GM12878 (cell line): ENCODE results near the gene NOL3. TPM values are rescaled to one million over a fixed set of nuclear protein-coding genes. Genes with fewer than 3 reads are reported as not detected.

Source experiments
- ATAC-seq: fragments of 200-7000 bp; cut with Tn5 transposase; 3 replicates; pipeline ENCODE4 v1.9.1; 2020; ENCODE audit warnings: mild to moderate bottlenecking, moderate library complexity
- BruUV-seq: library from RNA; stranded (reverse); fragments of 400-500 nt; replicated peaks from 2 replicates; lab custom pipeline; 2021; lab: Mats Ljungman, UMichigan
- CTCF ChIA-PET: fragments of 300-600 bp; sonication (Branson Sonifier 250); formaldehyde crosslinking; extraction: SDS; loops from one replicate; lab custom pipeline; 2021; ENCODE audit warnings: inconsistent platforms; lab: Yijun Ruan, JAX
- POLR2A ChIA-PET: fragments of 350-600 bp; formaldehyde crosslinking; extraction: SDS; loops from one replicate; lab custom pipeline; 2021; ENCODE audit warnings: inconsistent platforms; lab: Charles Lee
- RAD21 ChIA-PET: fragments of 300-600 bp; sonication (Branson Sonifier 250); formaldehyde crosslinking; loops from one replicate; lab custom pipeline; 2023; ENCODE audit warnings: antibody characterized with exemption; ENCODE audit not compliant: unreplicated experiment; lab: Charles Lee
- SMC1A ChIA-PET: fragments of 300-600 bp; sonication (Branson Sonifier 250); formaldehyde crosslinking; loops from one replicate; lab custom pipeline; 2023; ENCODE audit not compliant: unreplicated experiment, uncharacterized antibody; lab: Charles Lee
- DNase-seq: peaks from one replicate; pipeline ENCODE4 v3.0.0-alpha.2; 2011; ENCODE audit warnings: low read depth, low spot score
- FAIRE-seq: peaks from 3 replicates; lab custom pipeline; 2011; peaks lifted over from hg19 to GRCh38; lab: Jason Lieb, UNC
- H2AFZ ChIP-seq: 2 replicates; pipeline ENCODE4 v1.6.0; 2011; ENCODE audit warnings: low read depth, low read length, control low read depth; ENCODE audit not compliant: control insufficient read depth
- H3K27ac ChIP-seq: 2 replicates; pipeline ENCODE4 v1.5.1; 2011; ENCODE audit warnings: control low read depth; ENCODE audit not compliant: control insufficient read depth, insufficient read depth
- H3K27me3 ChIP-seq, 2 experiments: replicated peaks in 1 of 2; 2 replicates each; pipeline versions ENCODE4 v1.6.0 to v1.6.1; 2011; ENCODE audit warnings: low read length in 1 of 2; ENCODE audit not compliant: control insufficient read depth in 2 of 2, insufficient read depth in 2 of 2
- H3K36me3 ChIP-seq, 2 experiments: 2 replicates each; pipeline ENCODE4 v1.5.1; 2011; ENCODE audit warnings: low read length in 1 of 2; ENCODE audit not compliant: control insufficient read depth in 2 of 2, insufficient read depth in 2 of 2
- H3K4me1 ChIP-seq: 2 replicates; pipeline ENCODE4 v1.6.1; 2011; ENCODE audit warnings: mild to moderate bottlenecking, low read length, moderate library complexity, mixed read lengths; ENCODE audit not compliant: control insufficient read depth, insufficient read depth
- H3K4me2 ChIP-seq: 2 replicates; pipeline ENCODE4 v1.6.0; 2011; ENCODE audit warnings: control low read depth; ENCODE audit not compliant: control insufficient read depth, insufficient read depth
- H3K4me3 ChIP-seq: fragments of 200-600 bp; sonication (generic); 2 replicates; pipeline ENCODE4 v1.5.1; 2016
- H3K79me2 ChIP-seq: 2 replicates; pipeline ENCODE4 v1.6.0; 2011; ENCODE audit warnings: low read length; ENCODE audit not compliant: control insufficient read depth, insufficient read depth
- H3K9ac ChIP-seq: 2 replicates; pipeline ENCODE4 v1.8.0; 2011; ENCODE audit warnings: low read length, control low read depth, mixed read lengths; ENCODE audit not compliant: control insufficient read depth, insufficient read depth
- H3K9me3 ChIP-seq: replicated peaks from 3 replicates; pipeline ENCODE4 v1.5.1; 2011; ENCODE audit warnings: mild to moderate bottlenecking, low read length; ENCODE audit not compliant: control insufficient read depth, insufficient read depth
- H4K20me1 ChIP-seq: 2 replicates; pipeline ENCODE4 v1.6.0; 2011; ENCODE audit not compliant: control insufficient read depth, insufficient read depth
- BHLHE40 ChIP-seq, 2 experiments: fragments of 450-650 bp in 1 of 2; IDR thresholded peaks; 2 replicates each; pipeline ENCODE4 v1.6.1; 2011 to 2017; ENCODE audit warnings: low read depth in 2 of 2, borderline replicate concordance in 1 of 2, improper control_type of control experiment in 1 of 2, low read length in 1 of 2, mild to moderate bottlenecking in 1 of 2
- CREM ChIP-seq: IDR thresholded peaks from 2 replicates; pipeline ENCODE4 v1.6.1; 2014; ENCODE audit warnings: antibody characterized with exemption, low read depth
- HCFC1 ChIP-seq: fragments of 150-350 bp; IDR thresholded peaks from 2 replicates; pipeline ENCODE4 v1.6.1; 2014; ENCODE audit warnings: low read length
- POLR2A ChIP-seq: IDR thresholded peaks from 2 replicates; pipeline ENCODE4 v1.6.1; 2011; ENCODE audit warnings: low read depth, mild to moderate bottlenecking, low read length
- RELA ChIP-seq: fragments of 450-650 bp; IDR thresholded peaks from 2 replicates; pipeline ENCODE4 v1.8.0; 2014; ENCODE audit warnings: borderline replicate concordance; ENCODE audit not compliant: partially characterized antibody
- ZNF217 ChIP-seq: fragments of 450-650 bp; IDR thresholded peaks from 2 replicates; pipeline ENCODE4 v1.6.1; 2017; ENCODE audit warnings: antibody characterized with exemption, mild to moderate bottlenecking
- WGBS: methylation state at CpG from one replicate; pipeline ENCODE4 v1.1.6; 2016; ENCODE audit warnings: low lambda C conversion rate; ENCODE audit not compliant: insufficient replicate concordance, insufficient coverage; ENCODE audit errors: missing lambda C conversion rate; 5-methylcytosine and 5-hydroxymethylcytosine counted together
- in situ Hi-C: fragments of 300-500 bp; cut with MboI; formaldehyde crosslinking; loops from 9 replicates; pipeline ENCODE4 v1.14.3; 2018; ENCODE audit warnings: mixed read lengths
- intact Hi-C: fragments of 100-400 bp; cut with micrococcal nuclease; formaldehyde crosslinking; loops from one replicate; pipeline ENCODE4 v1.14.2; 2022; ENCODE audit not compliant: unreplicated experiment
- polyA plus RNA-seq, 11 experiments: library from polyadenylated mRNA; depleted of rRNA in 4 of 11; unstranded in 6 of 11; stranded (reverse) in 5 of 11; fragments of >200 nt; fragmentation: Nextera tagmentation in 4 of 11; fragmentation: Illumina TruSeq in 1 of 11; extraction: Ambion mirVana in 4 of 11; extraction: Trizol in 1 of 11; gene quantifications; 1 replicate in 1 of 11; 2 replicates in 10 of 11; pipeline versions ENCODE4 v1.2.1 to v1.2.3, GENCODE V29; 2011 to 2016; ENCODE audit warnings: inconsistent platforms in 2 of 11, missing spikeins in 2 of 11, low read depth in 1 of 11
- total RNA-seq, 4 experiments: library from RNA; depleted of rRNA in 3 of 4; stranded (reverse); fragments of >200 nt in 3 of 4; fragmentation: Illumina TruSeq in 1 of 4; extraction: Trizol in 1 of 4; gene quantifications; 2 replicates each; pipeline versions ENCODE4 v1.2.1 to v1.2.3, GENCODE V29; 2013 to 2021

Gene NOL3
- total and polyA plus RNA-seq, 10 of the 15 experiments (the other 5 are each of a cell fraction or from before 2014, with no cell fraction given) = 0.31 to 18.4 (median 2.7) TPM

GRCh38 chr16:67207249-67208091, 37.1 kb downstream of the NOL3 start:
- no peaks in the 10 kb centered on the region for H4K20me1 ChIP-seq
- H3K4me1 ChIP-seq = no peaks in the 10 kb centered on the region
- ATAC-seq (no peak), FAIRE-seq (no peak), DNase-seq (no peak)
- H3K27me3 ChIP-seq = no peaks in the 10 kb centered on the region
- CTCF ChIA-PET = no interaction called here
- no peak overlapping the region for H3K27ac ChIP-seq
- H2AFZ ChIP-seq = no peak overlapping the region
- in situ Hi-C loops = no loop called here
- no peak for TF ChIP-seq RELA
- no peak for TF ChIP-seq CREM
- TF ChIP-seq HCFC1 = no peak
- no peak for TF ChIP-seq ZNF217
- TF ChIP-seq POLR2A = peak; percentile 61
- TF ChIP-seq BHLHE40 (IDR thresholded peaks at IDR 0.05; ENCODE audit: borderline replicate concordance in 1 of 2, low read depth in 2 of 2, low read length in 1 of 2) = no peak
- intact Hi-C loops = no loop called here
- SMC1A ChIA-PET = no interaction called here
- H3K36me3 ChIP-seq = peaks cover 0 to 11% of the 10 kb centered on the region in 2 experiments; a peak in 3 of 4 replicates
- H3K4me2 ChIP-seq = no peak overlapping the region
- RAD21 ChIA-PET = interaction anchor here (1.0 kb wide), 1 partner anchor 71 kb away, joined by 3 read pairs; no protein-coding TSS in a partner anchor
- H3K4me3 ChIP-seq = no peak overlapping the region
- no peak overlapping the region for H3K9ac ChIP-seq
- POLR2A ChIA-PET = no interaction called here
- no peaks in the 10 kb centered on the region for H3K79me2 ChIP-seq
- 79% methylated on average over 21 of the region's 21 CpGs for WGBS
- BruUV-seq = no TSS peak
- H3K9me3 ChIP-seq = no peaks in the 10 kb centered on the region
